K562 (cell line): ENCODE measurements around the gene TRIM37. TPM values are rescaled to one million over a fixed set of nuclear protein-coding genes. Genes with fewer than 3 reads are reported as not detected.

Source experiments
- ATAC-seq: fragments of 200-7000 bp; cut with Tn5 transposase; 3 replicates; pipeline ENCODE4 v1.9.1; 2020; ENCODE audit warnings: moderate library complexity
- BruUV-seq: library from RNA; stranded (reverse); fragments of 400-500 nt; replicated peaks from 2 replicates; lab custom pipeline; 2021; lab: Mats Ljungman, UMichigan
- CTCF ChIA-PET: fragments of 300-600 bp; formaldehyde crosslinking; extraction: SDS; loops from one replicate; lab custom pipeline; 2021; ENCODE audit warnings: low intra/inter-chr PET ratio; lab: Yijun Ruan, JAX
- POLR2A ChIA-PET: fragments of 300-600, 350-650 bp; sonication (Branson Sonifier 250); formaldehyde crosslinking; extraction: SDS; loops from one replicate; lab custom pipeline; 2021; ENCODE audit warnings: antibody characterized with exemption, inconsistent platforms; lab: Yijun Ruan, JAX
- DNase-seq, 4 experiments: peaks; one replicate each; pipeline versions ENCODE4 v3.0.0 to v3.0.0-alpha.2; 2011 to 2018; ENCODE audit warnings: low spot score in 3 of 4, mixed read lengths in 3 of 4; ENCODE audit errors: extremely low read depth in 1 of 4
- FAIRE-seq: peaks from 2 replicates; lab custom pipeline; 2011; peaks lifted over from hg19 to GRCh38; lab: Jason Lieb, UNC
- H2AFZ ChIP-seq: 2 replicates; pipeline ENCODE4 v1.6.0; 2011; ENCODE audit warnings: low read depth, low read length, control low read depth, inconsistent platforms
- H3K27ac ChIP-seq: fragments of 200-600 bp; 3 replicates; pipeline ENCODE4 v1.8.0; 2011; ENCODE audit warnings: low read depth, mild to moderate bottlenecking, control low read depth, inconsistent platforms, low read length, moderate library complexity, mixed read lengths; ENCODE audit errors: extremely low read depth
- H3K27me3 ChIP-seq, 2 experiments: fragments of 300-600 bp in 1 of 2; 2 replicates in 1 of 2; 3 replicates in 1 of 2; pipeline versions ENCODE4 v1.6.0 to v1.8.0; 2011; ENCODE audit warnings: inconsistent platforms in 2 of 2, low read length in 2 of 2, mild to moderate bottlenecking in 1 of 2, mixed read lengths in 1 of 2, moderate library complexity in 1 of 2; ENCODE audit not compliant: control insufficient read depth in 2 of 2, insufficient read depth in 2 of 2
- H3K36me3 ChIP-seq: fragments of 300-600 bp; 3 replicates; pipeline ENCODE4 v1.8.0; 2011; ENCODE audit warnings: mild to moderate bottlenecking, low read length, inconsistent platforms; ENCODE audit not compliant: control insufficient read depth, insufficient read depth
- H3K4me1 ChIP-seq, 2 experiments: fragments of 200-600 bp in 1 of 2; replicated peaks in 1 of 2; 2 replicates in 1 of 2; 3 replicates in 1 of 2; pipeline versions ENCODE4 v1.5.1 to v1.8.0; 2011; ENCODE audit warnings: inconsistent platforms in 2 of 2, low read length in 2 of 2, mild to moderate bottlenecking in 1 of 2, mixed read lengths in 1 of 2, moderate library complexity in 1 of 2; ENCODE audit not compliant: control insufficient read depth in 2 of 2, insufficient read depth in 2 of 2
- H3K4me2 ChIP-seq: 2 replicates; pipeline ENCODE4 v1.6.1; 2011; ENCODE audit warnings: low read length, control low read depth, inconsistent platforms, mixed read lengths; ENCODE audit not compliant: insufficient read depth
- H3K4me3 ChIP-seq: fragments of 200-600 bp; sonication (generic), shearing (Covaris generic); 2 replicates; pipeline ENCODE4 v1.5.1; 2016; ENCODE audit warnings: control low read depth, inconsistent platforms
- H3K79me2 ChIP-seq: fragments of 200-600 bp; 3 replicates; pipeline ENCODE4 v1.8.0; 2011; ENCODE audit warnings: low read length, inconsistent platforms; ENCODE audit not compliant: control insufficient read depth, insufficient read depth
- H3K9ac ChIP-seq, 2 experiments: 2 replicates each; pipeline versions ENCODE4 v1.6.0 to v1.6.1; 2011; ENCODE audit warnings: low read depth in 2 of 2, low read length in 2 of 2, control low read depth in 1 of 2, inconsistent platforms in 1 of 2, mild to moderate bottlenecking in 1 of 2, mixed read lengths in 1 of 2; ENCODE audit not compliant: insufficient read depth in 1 of 2
- H3K9me1 ChIP-seq: one replicate; pipeline ENCODE4 v1.6.0; 2011; ENCODE audit warnings: inconsistent platforms, mild to moderate bottlenecking, low read length, moderate library complexity; ENCODE audit not compliant: control insufficient read depth, insufficient read depth
- H3K9me3 ChIP-seq: replicated peaks from 2 replicates; pipeline ENCODE4 v1.5.1; 2011; ENCODE audit warnings: low read depth, low read length, inconsistent platforms; ENCODE audit not compliant: control insufficient read depth, insufficient read depth
- H4K20me1 ChIP-seq: replicated peaks from 2 replicates; pipeline ENCODE4 v1.6.1; 2011; ENCODE audit warnings: low read length, inconsistent platforms, mixed read lengths; ENCODE audit not compliant: control insufficient read depth, insufficient read depth
- SLC30A9 ChIP-seq: fragments of 250-450 bp; sonication (Bioruptor Pico); IDR thresholded peaks from 2 replicates; pipeline ENCODE4 v1.8.0; 2022; ENCODE audit warnings: mild to moderate bottlenecking, moderate library complexity
- WGBS: fragments of 100-300 bp; shearing (Covaris generic); methylation state at CpG from one replicate; pipeline ENCODE4 v1.1.6; 2016; ENCODE audit warnings: low coverage, mixed read lengths; ENCODE audit not compliant: insufficient coverage; ENCODE audit errors: missing lambda C conversion rate; 5-methylcytosine and 5-hydroxymethylcytosine counted together
- in situ Hi-C: fragments of 300-500 bp; cut with MboI; formaldehyde crosslinking; loops from 4 replicates; pipeline ENCODE4 v1.15.0; 2018; ENCODE audit warnings: inconsistent platforms, mixed read lengths
- intact Hi-C: fragments of 100-400 bp; cut with micrococcal nuclease; formaldehyde crosslinking; loops from 2 replicates; pipeline ENCODE4 v1.14.2; 2022
- polyA plus RNA-seq, 8 experiments: library from polyadenylated mRNA; depleted of rRNA in 4 of 8; stranded (reverse) in 5 of 8; unstranded in 3 of 8; fragments of >200 nt; fragmentation: Nextera tagmentation in 2 of 8; fragmentation: Illumina TruSeq in 1 of 8; extraction: Ambion mirVana in 2 of 8; extraction: Trizol in 1 of 8; gene quantifications; 2 replicates each; pipeline versions ENCODE4 v1.2.1 to v1.2.3, GENCODE V29; 2011 to 2014; ENCODE audit warnings: inconsistent platforms in 1 of 8, missing spikeins in 1 of 8
- total RNA-seq, 7 experiments: library from RNA; depleted of rRNA in 6 of 7; stranded (reverse); fragments of >200 nt in 6 of 7; fragmentation: Illumina TruSeq in 2 of 7; extraction: Trizol in 2 of 7; gene quantifications; 2 replicates each; pipeline versions ENCODE4 v1.2.1 to v1.2.3, GENCODE V29; 2011 to 2021; ENCODE audit warnings: low replicate concordance in 1 of 7
- TF ChIP-seq, protein P1 (sequence below), 3 experiments: fragments of 200-800 bp in 1 of 3; fragments of 250-450 bp in 1 of 3; fragments of 450-650 bp in 1 of 3; sonication (Bioruptor Pico) in 1 of 3; sonication (Bioruptor generic) in 1 of 3; formaldehyde crosslinking in 1 of 3; IDR thresholded peaks; 2 replicates each; pipeline versions ENCODE4 v1.6.1 to v1.8.0; 2016 to 2022; ENCODE audit warnings: mild to moderate bottlenecking in 2 of 3, missing genetic modification characterization in 2 of 3, missing compliant biosample characterization in 1 of 3, moderate library complexity in 1 of 3

The TRIM37 gene
- total and polyA plus RNA-seq, 9 of the 15 experiments (the other 6 are each of a cell fraction or from before 2014, with no cell fraction given) = 4.5 to 31.4 (median 23.8) TPM

DNA sequence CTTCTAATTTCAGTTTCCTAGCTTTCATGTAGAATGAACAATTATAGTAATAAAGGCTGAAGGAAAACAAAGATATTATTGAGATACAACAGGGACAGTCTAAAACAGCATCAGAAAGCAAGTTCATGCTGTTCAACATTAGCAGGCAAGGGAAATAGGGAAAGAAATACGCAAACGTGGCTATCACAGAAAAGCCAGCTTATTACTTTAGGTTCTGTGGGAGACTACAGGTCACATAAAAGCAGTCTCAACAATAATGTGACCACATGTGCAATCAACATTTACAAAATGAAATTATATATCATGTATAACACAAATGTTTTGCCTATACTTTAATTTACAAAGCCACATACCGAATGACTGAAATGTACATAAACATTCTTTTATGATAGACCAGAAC is 4.9 kb upstream of the TRIM37 start:
- in situ Hi-C loops = no loop called here
- Histone ChIP-seq H3K79me2 (peaks cover 6% of the 10 kb centered on the region; the same call in 1 of the 3 replicates), H3K9ac (no peak overlapping the region), H3K4me1 (peaks cover 3 to 8% of the 10 kb centered on the region in 2 experiments; a peak in 3 of 5 replicates), H3K4me3 (no peak overlapping the region), H3K27me3 (no peaks in the 10 kb centered on the region), H3K9me1 (no peaks in the 10 kb centered on the region), H3K4me2 (no peak overlapping the region), H4K20me1 (no peaks in the 10 kb centered on the region), H2AFZ (no peak overlapping the region), H3K36me3 (peaks cover 40% of the 10 kb centered on the region), H3K27ac (no peak overlapping the region), H3K9me3 (no peaks in the 10 kb centered on the region)
- no peak for DNase-seq
- BruUV-seq = no TSS peak
- CTCF ChIA-PET = interaction anchor here (0.6 kb wide), 1 partner anchor 520 kb away, joined by 5 read pairs; no protein-coding TSS in a partner anchor
- 79% methylated on average over 3 of the region's 3 CpGs for WGBS
- POLR2A ChIA-PET = interaction anchor here (1.3 kb wide), 1 partner anchor 25 kb away, joined by 5 read pairs; no protein-coding TSS in a partner anchor
- intact Hi-C loops = no loop called here
- no peak for FAIRE-seq
- TF ChIP-seq SLC30A9 (CRISPR knock-in tag) = no peak
- TF ChIP-seq, protein P1, sequence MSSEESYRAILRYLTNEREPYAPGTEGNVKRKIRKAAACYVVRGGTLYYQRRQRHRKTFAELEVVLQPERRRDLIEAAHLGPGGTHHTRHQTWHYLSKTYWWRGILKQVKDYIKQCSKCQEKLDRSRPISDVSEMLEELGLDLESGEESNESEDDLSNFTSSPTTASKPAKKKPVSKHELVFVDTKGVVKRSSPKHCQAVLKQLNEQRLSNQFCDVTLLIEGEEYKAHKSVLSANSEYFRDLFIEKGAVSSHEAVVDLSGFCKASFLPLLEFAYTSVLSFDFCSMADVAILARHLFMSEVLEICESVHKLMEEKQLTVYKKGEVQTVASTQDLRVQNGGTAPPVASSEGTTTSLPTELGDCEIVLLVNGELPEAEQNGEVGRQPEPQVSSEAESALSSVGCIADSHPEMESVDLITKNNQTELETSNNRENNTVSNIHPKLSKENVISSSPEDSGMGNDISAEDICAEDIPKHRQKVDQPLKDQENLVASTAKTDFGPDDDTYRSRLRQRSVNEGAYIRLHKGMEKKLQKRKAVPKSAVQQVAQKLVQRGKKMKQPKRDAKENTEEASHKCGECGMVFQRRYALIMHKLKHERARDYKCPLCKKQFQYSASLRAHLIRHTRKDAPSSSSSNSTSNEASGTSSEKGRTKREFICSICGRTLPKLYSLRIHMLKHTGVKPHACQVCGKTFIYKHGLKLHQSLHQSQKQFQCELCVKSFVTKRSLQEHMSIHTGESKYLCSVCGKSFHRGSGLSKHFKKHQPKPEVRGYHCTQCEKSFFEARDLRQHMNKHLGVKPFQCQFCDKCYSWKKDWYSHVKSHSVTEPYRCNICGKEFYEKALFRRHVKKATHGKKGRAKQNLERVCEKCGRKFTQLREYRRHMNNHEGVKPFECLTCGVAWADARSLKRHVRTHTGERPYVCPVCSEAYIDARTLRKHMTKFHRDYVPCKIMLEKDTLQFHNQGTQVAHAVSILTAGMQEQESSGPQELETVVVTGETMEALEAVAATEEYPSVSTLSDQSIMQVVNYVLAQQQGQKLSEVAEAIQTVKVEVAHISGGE (CRISPR knock-in tag; IDR thresholded peaks at IDR 0.05) = peak in 1 of 3 experiments; percentile 57; a peak in 2 of 6 replicates
- no peak for ATAC-seq
